ENCODE data around the gene DNAH17. TPM values are rescaled to one million over a fixed set of nuclear protein-coding genes. Genes with fewer than 3 reads are reported as not detected.

Gene DNAH17
- polyA plus RNA-seq, 3 donors from 2014 or later, result 0.09 TPM; not detected in 2

- Mint-ChIP-seq H3K27ac (no peak overlapping the region), H3K36me3 (no peaks in the 10 kb centered on the region), H3K9me3 (no peaks in the 10 kb centered on the region), H3K27me3 (ENCODE audit: low read depth in 3 of 3) (peaks cover 0 to 10% (median 1%) of the 10 kb centered on the region in 3 donors), H3K4me3 (no peak overlapping the region), H3K4me1 (no peaks in the 10 kb centered on the region)
- DNase-seq, result no peak
Measured at GRCh38 chr17:78558989-78559388, 18.2 kb downstream of the DNAH17 start.

GRCh38 chr17:78558181-78558850 is 18.9 kb downstream of the DNAH17 start:
- Mint-ChIP-seq H3K27me3 (ENCODE audit: low read depth in 3 of 3) (peaks cover 0 to 10% (median 1%) of the 10 kb centered on the region in 3 donors), H3K4me3 (no peak overlapping the region), H3K27ac (no peak overlapping the region), H3K4me1 (no peaks in the 10 kb centered on the region), H3K36me3 (no peaks in the 10 kb centered on the region), H3K9me3 (no peaks in the 10 kb centered on the region)
- no peak for DNase-seq

GRCh38 chr17:78557598-78558039 is 19.6 kb downstream of the DNAH17 start:
- no peak overlapping the region for H3K4me3 Mint-ChIP-seq
- no peak for DNase-seq
- H3K9me3 Mint-ChIP-seq, result no peaks in the 10 kb centered on the region
- H3K27ac Mint-ChIP-seq, result no peak overlapping the region
- no peaks in the 10 kb centered on the region for H3K36me3 Mint-ChIP-seq
- peaks cover 0 to 10% (median 1%) of the 10 kb centered on the region in 3 donors for H3K27me3 Mint-ChIP-seq (ENCODE audit: low read depth in 3 of 3)
- H3K4me1 Mint-ChIP-seq, result no peaks in the 10 kb centered on the region

- DNase-seq, result no peak
- Mint-ChIP-seq H3K4me3 (no peak overlapping the region), H3K27ac (no peak overlapping the region), H3K4me1 (no peaks in the 10 kb centered on the region), H3K27me3 (ENCODE audit: low read depth in 3 of 3) (peaks cover 0 to 10% (median 1%) of the 10 kb centered on the region in 3 donors), H3K36me3 (no peaks in the 10 kb centered on the region), H3K9me3 (no peaks in the 10 kb centered on the region)
Measured at GRCh38 chr17:78556812-78557211, 20.4 kb downstream of the DNAH17 start.

- no peak overlapping the region for H3K27ac Mint-ChIP-seq
- H3K36me3 Mint-ChIP-seq, result no peaks in the 10 kb centered on the region
- no peaks in the 10 kb centered on the region for H3K9me3 Mint-ChIP-seq
- DNase-seq, result no peak
- no peak overlapping the region for H3K4me3 Mint-ChIP-seq
- H3K27me3 Mint-ChIP-seq (ENCODE audit: low read depth in 3 of 3), result peaks cover 0 to 13% (median 1%) of the 10 kb centered on the region in 3 donors
- H3K4me1 Mint-ChIP-seq, result no peaks in the 10 kb centered on the region
Measured at GRCh38 chr17:78555746-78556401, 21.3 kb downstream of the DNAH17 start.

- no peak overlapping the region for H3K27ac Mint-ChIP-seq
- H3K9me3 Mint-ChIP-seq, result no peaks in the 10 kb centered on the region
- peaks cover 0 to 9% (median 1%) of the 10 kb centered on the region in 3 donors for H3K27me3 Mint-ChIP-seq (ENCODE audit: low read depth in 3 of 3)
- DNase-seq, result no peak
- no peaks in the 10 kb centered on the region for H3K36me3 Mint-ChIP-seq
- H3K4me3 Mint-ChIP-seq, result no peak overlapping the region
- H3K4me1 Mint-ChIP-seq, result no peaks in the 10 kb centered on the region
Measured at GRCh38 chr17:78550464-78550863, 26.7 kb downstream of the DNAH17 start.

- Mint-ChIP-seq H3K4me1 (no peaks in the 10 kb centered on the region), H3K9me3 (no peaks in the 10 kb centered on the region), H3K4me3 (no peak overlapping the region), H3K27ac (no peak overlapping the region), H3K36me3 (no peaks in the 10 kb centered on the region), H3K27me3 (ENCODE audit: low read depth in 3 of 3) (peaks cover 0 to 7% (median 4%) of the 10 kb centered on the region in 3 donors)
- DNase-seq, result no peak
Measured at GRCh38 chr17:78548725-78549124, 28.5 kb downstream of the DNAH17 start.

GRCh38 chr17:78547035-78547434 is 30.2 kb downstream of the DNAH17 start:
- H3K36me3 Mint-ChIP-seq, result no peaks in the 10 kb centered on the region
- H3K4me1 Mint-ChIP-seq, result no peaks in the 10 kb centered on the region
- no peak overlapping the region for H3K4me3 Mint-ChIP-seq
- H3K9me3 Mint-ChIP-seq, result no peaks in the 10 kb centered on the region
- DNase-seq, result no peak
- H3K27me3 Mint-ChIP-seq (ENCODE audit: low read depth in 3 of 3), result peaks cover 0 to 7% (median 4%) of the 10 kb centered on the region in 3 donors
- no peak overlapping the region for H3K27ac Mint-ChIP-seq

- no peak for DNase-seq
- Mint-ChIP-seq H3K36me3 (no peaks in the 10 kb centered on the region), H3K27me3 (ENCODE audit: low read depth in 3 of 3) (peaks cover 0 to 7% (median 4%) of the 10 kb centered on the region in 3 donors), H3K4me3 (no peak overlapping the region), H3K4me1 (no peaks in the 10 kb centered on the region), H3K9me3 (no peaks in the 10 kb centered on the region), H3K27ac (no peak overlapping the region)
Measured at GRCh38 chr17:78546476-78546875, 30.7 kb downstream of the DNAH17 start.

GRCh38 chr17:78544881-78545755 is 32.1 kb downstream of the DNAH17 start:
- Mint-ChIP-seq H3K27me3 (ENCODE audit: low read depth in 3 of 3) (peaks cover 0 to 4% (median 2%) of the 10 kb centered on the region in 3 donors), H3K9me3 (no peaks in the 10 kb centered on the region), H3K36me3 (no peaks in the 10 kb centered on the region), H3K27ac (no peak overlapping the region), H3K4me1 (no peaks in the 10 kb centered on the region), H3K4me3 (no peak overlapping the region)
- DNase-seq, result no peak

- Mint-ChIP-seq H3K4me3 (no peak overlapping the region), H3K36me3 (no peaks in the 10 kb centered on the region), H3K4me1 (no peaks in the 10 kb centered on the region), H3K27ac (no peak overlapping the region), H3K27me3 (ENCODE audit: low read depth in 3 of 3) (peaks cover 0 to 2% (median 0%) of the 10 kb centered on the region in 3 donors), H3K9me3 (no peaks in the 10 kb centered on the region)
- no peak for DNase-seq
Measured at GRCh38 chr17:78541488-78542206, 35.5 kb downstream of the DNAH17 start.

- Mint-ChIP-seq H3K9me3 (no peaks in the 10 kb centered on the region), H3K4me3 (no peak overlapping the region), H3K27me3 (ENCODE audit: low read depth in 3 of 3) (peaks cover 1 to 3% (median 2%) of the 10 kb centered on the region in 3 donors), H3K4me1 (peaks cover 0 to 8% of the 10 kb centered on the region in 2 donors), H3K36me3 (no peaks in the 10 kb centered on the region), H3K27ac (no peak overlapping the region)
- DNase-seq, result no peak
Measured at GRCh38 chr17:78539781-78540180, 37.4 kb downstream of the DNAH17 start.

- H3K9me3 Mint-ChIP-seq, result no peaks in the 10 kb centered on the region
- no peak for DNase-seq
- peaks cover 0 to 8% of the 10 kb centered on the region in 2 donors for H3K4me1 Mint-ChIP-seq
- H3K27me3 Mint-ChIP-seq (ENCODE audit: low read depth in 3 of 3), result peaks cover 0 to 3% (median 1%) of the 10 kb centered on the region in 3 donors
- no peak overlapping the region for H3K27ac Mint-ChIP-seq
- no peak overlapping the region for H3K4me3 Mint-ChIP-seq
- no peaks in the 10 kb centered on the region for H3K36me3 Mint-ChIP-seq
Measured at GRCh38 chr17:78538033-78538776, 39.0 kb downstream of the DNAH17 start.
